Measurements from ENCODE around the gene LRRC63.

The LRRC63 gene

DNA sequence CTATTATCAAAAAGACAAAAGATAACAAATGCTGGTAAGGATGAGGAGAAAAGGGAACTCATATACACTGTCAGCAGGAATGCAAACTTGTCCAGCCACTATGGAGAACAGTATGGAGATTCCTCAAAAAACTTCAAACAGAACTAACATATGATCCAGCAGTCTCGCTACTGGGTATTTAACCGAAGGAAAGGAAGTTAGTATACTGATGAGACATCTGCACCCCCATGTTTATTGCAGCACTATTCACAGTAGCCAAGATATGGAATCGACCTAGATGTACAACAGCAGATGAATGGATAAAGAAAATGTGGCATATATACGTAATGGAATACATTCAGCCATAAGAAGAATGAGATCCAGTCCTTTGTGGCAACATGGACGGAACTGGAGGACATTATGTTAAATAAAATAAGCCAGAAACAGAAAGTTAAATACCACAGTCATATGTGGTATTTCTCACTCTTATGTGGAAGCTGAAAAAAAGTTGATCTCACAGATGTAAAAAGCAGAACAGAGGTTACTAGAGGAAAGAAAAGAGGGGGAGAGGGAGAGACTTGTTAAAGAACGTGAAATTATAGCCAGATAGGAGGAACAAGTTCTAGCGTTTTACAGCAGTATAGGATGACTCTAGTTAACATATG, 92.1 kb downstream of the LRRC63 start:
- no peak for TF ChIP-seq CTCF (IDR thresholded peaks at IDR 0.05; ENCODE audit: extremely low read depth, missing control alignments)
- DNase-seq (ENCODE audit: low spot score) = no peak

GRCh38 chr13:46304546-46304945, 92.8 kb downstream of the LRRC63 start:
- TF ChIP-seq CTCF (IDR thresholded peaks at IDR 0.05; ENCODE audit: extremely low read depth, missing control alignments) = no peak
- no peak for DNase-seq (ENCODE audit: low spot score)

- no peak for TF ChIP-seq CTCF (IDR thresholded peaks at IDR 0.05; ENCODE audit: extremely low read depth, missing control alignments)
- DNase-seq (ENCODE audit: low spot score) = no peak
Measured at GRCh38 chr13:46307554-46307953, 95.8 kb downstream of the LRRC63 start.

DNA sequence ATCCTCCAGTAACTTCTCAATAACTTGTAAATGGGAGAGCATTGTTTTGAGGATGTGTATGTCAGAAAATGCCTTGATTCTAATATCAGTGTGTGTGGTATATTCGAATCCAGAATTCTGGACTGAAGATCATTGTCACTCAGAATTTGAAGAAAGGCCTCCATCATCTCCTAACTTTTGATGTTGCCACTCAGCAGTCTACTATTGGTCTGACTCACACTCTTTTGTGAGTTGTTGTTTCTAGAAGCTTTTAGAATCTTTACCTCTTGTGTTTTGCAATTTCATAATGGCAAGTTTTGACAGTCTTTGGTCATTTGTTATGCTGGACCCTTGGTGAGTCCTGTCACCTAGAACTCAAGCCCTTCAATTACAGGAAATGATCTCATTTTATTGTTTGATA, 98.3 kb downstream of the LRRC63 start:
- DNase-seq (ENCODE audit: low spot score) = no peak
- TF ChIP-seq CTCF (IDR thresholded peaks at IDR 0.05; ENCODE audit: extremely low read depth, missing control alignments) = no peak

GRCh38 chr13:46311217-46311616, 99.5 kb downstream of the LRRC63 start:
- no peak for DNase-seq (ENCODE audit: low spot score)
- no peak for TF ChIP-seq CTCF (IDR thresholded peaks at IDR 0.05; ENCODE audit: extremely low read depth, missing control alignments)

DNA sequence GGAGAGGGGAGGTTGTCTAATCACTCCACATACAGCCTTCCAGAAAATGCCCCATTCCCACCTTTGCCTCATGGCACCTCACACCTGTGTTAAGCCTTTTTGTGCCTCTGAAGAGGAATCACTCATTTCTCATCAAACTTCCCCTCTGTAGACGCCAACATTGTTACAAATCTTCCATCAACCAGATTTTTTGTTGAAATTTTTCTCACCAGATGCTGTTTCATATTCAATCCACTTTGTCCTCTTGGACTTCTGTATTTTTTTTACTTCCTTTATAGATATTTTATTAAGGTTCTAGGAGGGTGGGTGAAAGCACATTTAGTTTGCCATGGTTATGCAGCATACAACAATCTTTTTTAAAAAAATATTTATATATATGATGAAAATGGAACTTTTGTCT, 101.3 kb downstream of the LRRC63 start:
- no peak for TF ChIP-seq CTCF (IDR thresholded peaks at IDR 0.05; ENCODE audit: extremely low read depth, missing control alignments)
- DNase-seq (ENCODE audit: low spot score) = no peak

- no peak for TF ChIP-seq CTCF (IDR thresholded peaks at IDR 0.05; ENCODE audit: extremely low read depth, missing control alignments)
- no peak for DNase-seq (ENCODE audit: low spot score)
Measured at GRCh38 chr13:46313432-46314257, 101.9 kb downstream of the LRRC63 start.
